Stimulated activated CD8-positive, alpha-beta memory T cell treated with anti-CD3 and anti-CD28 coated beads, Interleukin-7, amount 100 ng/mL, for 48 hours (primary cell): ENCODE data around the gene RWDD3.

Experiments
- DNase-seq, 2 donors: peaks; one replicate each; pipeline ENCODE4 v3.0.0-alpha.2; 2020; ENCODE audit warnings: low read depth in 1 of 2; ENCODE audit errors: extremely low read depth in 1 of 2

Gene RWDD3, protein sequence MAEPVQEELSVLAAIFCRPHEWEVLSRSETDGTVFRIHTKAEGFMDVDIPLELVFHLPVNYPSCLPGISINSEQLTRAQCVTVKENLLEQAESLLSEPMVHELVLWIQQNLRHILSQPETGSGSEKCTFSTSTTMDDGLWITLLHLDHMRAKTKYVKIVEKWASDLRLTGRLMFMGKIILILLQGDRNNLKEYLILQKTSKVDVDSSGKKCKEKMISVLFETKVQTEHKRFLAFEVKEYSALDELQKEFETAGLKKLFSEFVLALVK

DNA sequence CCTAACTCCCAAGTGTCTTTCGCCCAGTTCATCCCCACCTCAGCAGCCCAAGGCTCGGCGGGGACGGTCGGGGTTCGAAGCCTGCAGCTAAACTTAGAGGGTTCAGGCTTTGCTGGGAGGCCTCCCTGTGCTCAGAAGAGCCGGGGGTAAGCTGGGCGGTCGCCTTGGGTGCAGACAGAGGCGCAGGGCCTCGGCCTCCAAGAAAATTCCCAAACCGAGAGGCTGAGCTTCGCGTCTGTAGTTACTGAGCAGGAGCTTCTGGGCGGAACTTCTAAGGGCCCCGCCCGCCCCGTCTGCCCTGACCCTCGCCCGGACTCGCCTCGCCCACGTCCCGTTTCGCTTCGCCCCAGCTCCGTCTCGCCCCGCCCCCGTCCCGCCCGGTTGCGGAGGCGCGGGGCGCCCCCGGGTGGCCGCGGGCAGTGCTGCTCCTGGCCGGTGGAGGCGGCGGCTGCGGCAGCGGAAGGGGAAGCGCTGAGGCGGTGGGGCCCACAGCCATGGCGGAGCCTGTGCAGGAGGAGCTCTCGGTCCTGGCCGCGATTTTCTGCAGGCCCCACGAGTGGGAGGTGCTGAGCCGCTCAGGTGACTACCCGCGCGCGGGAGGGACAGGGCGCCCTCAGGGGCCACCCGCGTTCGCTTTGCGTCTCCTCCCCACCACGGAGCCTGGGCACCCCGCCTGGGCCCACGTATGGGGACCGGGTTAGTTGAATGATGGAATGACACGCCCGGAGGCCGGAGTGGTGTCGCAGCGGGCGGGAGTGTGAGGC lies at the start of gene RWDD3:
RWDD3 (plus strand) TSS at position 474 of the 764 bp plus-strand sequence; CDS start at position 495, 21 bp downstream.
- peak; percentile 83 to 91 for DNase-seq

DNA sequence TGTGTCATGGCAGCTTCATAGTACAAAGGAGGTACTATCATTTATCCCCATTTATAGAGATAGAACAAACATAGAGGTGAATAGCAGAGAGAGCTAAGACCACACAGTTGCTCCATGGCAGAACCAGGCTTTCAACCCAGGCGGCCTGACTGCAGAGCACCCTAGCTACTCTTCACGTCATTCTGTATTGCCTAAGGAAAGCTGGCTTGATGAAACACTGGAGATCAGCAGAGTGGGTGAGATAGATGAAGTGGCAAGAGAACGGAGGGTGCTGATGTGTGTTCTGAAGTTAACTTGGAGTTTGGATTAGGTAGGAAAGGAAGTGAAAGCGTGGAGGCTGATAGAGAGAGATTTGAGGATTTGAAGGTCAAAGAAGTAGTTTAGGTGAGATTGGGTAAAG lies 47.9 kb upstream of the RWDD3 start:
- DNase-seq = no peak

DNA sequence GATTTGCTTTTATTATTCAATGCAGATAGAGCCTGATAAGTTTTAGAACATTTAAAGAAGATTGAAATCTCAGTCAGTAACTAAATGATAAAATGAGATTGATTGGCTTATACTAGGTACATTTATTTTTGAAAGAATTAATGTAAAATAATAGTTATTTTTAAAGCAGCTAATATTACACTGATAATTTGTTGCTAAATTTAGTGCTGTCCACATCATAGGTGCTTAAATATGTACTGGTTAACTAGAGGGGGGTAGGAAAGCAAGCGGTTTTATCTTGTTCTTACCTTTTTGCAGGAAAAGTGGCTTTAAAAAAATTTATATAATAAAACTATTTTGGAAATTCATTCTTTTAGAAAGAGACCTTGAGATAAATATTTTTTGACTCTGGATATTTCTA lies 40.4 kb upstream of the RWDD3 start:
- no peak for DNase-seq

DNA sequence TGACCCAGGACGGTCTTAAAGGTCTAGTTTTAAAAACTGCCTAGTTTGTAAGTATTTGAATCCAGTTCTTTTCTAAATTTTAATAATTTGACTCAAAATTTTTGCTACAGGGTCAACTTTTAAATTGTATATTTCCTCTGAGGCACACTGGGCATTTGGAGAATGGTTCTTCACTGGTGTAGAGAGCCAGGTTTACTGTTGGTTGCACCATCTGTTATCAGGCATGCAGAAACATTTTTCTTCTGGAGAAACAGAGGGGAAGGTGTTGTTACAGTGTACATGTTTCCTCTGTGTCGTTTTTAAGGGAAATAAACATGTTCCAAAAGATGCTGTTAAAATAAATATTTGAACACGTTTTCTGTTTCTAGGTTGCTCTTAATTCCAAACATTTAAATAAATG lies 39.0 kb upstream of the RWDD3 start:
- no peak for DNase-seq

DNA sequence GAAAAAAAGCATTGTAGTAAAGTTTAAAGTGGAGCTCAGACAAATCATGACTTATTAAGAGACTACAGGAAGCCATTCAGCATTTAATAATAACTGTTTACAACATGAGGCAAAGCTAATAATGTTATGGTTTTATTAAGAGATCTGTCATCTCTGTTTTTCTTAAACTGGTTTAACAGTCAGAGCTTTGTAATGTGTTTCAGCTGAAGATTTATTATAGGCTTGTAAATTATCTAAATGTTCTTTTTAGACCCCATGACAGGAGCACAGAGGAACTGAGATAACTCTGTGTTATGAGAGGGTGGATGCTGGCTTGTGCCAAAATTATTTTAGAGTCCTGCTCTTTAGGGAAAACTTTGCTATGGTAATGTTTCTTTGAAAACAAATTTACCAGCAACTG lies 38.0 kb upstream of the RWDD3 start:
- DNase-seq = no peak

DNA sequence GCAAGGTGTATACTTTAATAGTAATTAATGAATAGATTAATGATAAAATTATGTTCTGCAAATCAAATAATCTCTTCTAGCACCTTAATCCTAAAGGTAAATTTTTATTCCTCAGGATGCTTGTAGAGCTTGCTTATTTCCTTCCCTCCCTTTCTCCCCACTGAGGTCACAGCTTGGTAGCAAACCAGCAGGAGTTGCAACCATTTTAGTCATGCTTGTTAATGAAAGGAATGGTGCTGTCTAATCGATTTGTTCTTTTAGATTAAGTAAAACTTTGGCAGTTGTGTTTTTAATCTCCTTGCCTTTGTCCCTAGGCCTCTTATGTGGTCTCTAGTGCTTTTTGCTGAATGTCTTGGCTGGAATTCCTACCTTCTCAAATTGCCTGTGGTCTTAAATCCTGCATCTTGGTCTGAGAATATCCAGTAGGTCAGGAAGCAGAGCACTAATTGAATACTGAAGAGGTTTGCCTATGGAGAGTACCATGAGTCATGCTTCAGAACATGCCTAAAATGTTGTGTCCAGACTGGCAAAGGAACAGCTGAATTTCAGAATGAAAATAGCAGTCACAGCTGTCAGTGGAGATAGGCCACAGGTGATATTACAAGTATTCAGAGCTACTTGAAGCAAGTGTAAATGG lies 36.3 kb upstream of the RWDD3 start:
- no peak for DNase-seq

DNA sequence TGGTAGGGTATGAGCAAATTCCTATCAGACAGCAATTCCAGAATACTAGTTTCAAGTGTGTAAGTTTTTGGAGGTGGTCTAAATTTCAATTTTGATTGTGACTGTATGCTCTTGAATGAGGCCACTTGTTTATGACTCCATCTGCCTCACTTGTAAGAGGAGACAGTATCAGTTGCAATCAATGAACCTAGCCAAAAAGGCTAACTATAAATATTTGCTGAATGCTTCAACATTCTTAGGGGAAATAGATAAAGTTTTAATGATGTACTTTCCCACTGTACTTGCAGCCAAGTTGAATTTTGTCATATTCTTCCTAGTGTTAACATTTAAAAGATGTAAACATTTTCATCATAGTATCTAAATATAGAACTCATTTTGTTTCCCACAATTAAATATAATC lies 32.1 kb upstream of the RWDD3 start:
- no peak for DNase-seq

DNA sequence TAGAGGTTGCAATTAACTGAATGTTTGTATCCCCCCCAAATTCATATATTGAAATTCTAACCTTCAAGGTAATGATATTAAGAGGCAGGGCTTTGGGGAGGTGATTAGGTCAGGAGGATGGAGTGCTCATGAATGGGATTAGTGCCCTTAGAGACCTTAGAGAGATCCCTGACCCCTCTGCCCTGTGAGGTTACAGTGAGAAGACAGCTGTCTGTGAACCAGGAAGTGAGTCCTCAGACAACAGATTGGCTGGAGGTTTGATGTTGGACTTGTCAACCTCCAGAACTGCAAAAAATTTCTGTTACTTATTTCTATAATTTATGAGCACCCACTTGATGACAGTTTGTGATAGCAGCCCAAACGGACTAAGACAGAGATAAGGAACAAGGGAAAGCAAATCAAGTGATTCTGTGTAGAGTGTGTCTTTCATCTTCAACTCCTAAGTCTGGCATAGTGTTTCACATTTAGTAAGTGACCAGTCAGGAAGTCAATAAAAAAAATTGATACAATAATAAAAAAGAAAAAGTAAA lies 30.0 kb upstream of the RWDD3 start:
- no peak for DNase-seq

DNA sequence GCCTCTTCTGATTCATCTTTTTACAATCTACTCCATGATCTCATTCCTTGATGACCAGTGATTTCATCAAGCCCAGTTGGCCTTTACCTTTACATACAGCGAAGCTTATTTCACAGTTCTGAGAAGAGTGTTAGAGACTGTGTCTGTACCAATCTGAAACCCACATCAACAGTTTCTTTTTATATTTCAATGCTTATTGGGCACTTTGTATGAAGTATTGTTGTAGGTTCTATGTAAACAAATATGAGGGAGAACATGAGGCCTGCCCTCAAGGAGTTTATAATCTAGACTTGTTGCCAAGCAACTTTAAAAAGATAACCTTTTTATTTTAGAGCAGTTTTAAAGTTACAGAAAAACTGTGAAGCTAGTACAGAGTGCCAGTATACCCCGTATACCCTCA lies 27.5 kb upstream of the RWDD3 start:
- no peak for DNase-seq

DNA sequence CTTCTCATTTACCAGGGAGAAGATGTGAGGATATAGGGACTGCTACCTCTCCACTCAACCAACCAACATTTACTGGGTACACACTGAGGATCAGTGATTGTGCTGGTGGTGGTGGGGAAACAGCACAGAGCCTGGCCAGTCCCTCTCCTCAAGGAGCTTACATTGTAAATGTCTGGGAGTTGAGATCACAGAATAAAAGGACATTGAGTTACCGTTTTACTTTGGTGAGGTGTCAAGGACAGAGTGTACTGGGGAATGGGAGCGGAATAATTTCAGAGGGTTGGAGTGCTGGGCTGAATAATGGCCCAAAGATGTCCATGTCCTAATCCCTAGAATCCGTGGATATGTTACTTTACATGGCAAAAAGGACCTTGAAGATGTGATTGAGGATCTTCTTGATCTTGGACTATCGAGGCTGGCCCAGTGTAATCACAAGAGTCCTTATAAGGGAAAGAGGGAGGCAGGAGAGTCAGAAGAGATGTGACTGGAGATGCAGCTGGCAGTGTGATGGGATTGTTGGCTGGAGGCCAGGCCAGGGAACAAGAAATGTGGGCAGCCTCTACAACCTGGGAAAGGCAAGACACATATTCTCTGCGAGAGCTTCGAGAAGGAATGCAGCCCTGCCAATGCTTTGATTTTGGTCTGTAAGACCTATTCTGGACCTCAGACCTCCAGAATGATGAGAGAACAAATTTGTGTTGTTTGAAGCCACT lies 26.6 kb upstream of the RWDD3 start:
- DNase-seq = no peak

DNA sequence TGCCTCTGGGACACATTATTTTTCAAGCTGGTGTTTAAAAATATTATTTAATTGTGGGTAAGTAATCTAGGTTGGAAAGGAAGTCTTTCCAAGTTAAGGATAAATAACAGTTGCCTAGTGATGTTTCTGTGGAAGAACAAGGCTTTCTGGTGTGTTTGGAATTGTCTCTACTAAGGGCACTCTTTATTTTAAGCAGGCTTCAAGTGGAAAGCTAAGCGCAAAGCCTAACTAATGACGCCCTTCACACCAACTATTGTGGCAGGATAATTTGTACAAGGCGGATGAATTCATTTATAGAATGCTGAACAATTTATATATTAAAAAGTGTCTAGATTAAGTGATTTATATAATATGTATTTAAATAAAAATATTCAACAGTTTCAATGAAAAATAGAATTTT lies 25.1 kb upstream of the RWDD3 start:
- no peak for DNase-seq

DNA sequence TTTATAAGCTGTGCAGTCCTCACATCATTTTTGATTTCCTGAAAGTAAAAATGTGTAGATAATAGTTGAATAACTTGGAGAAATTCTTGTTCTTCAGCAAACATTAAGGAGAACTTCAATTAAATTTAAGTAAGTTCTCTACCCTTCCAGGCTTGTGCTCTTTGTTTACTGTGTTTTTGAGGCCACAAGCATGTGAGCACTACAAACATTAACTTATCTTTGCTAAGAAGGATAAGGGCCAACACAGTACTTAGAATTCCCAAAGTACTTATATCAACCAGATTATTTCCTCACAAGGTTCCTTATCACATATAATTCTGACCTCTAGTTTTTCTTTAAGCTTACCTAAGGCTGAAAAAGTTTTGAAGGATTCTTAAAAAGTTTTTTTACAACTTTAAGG lies 24.7 kb upstream of the RWDD3 start:
- DNase-seq = no peak

DNA sequence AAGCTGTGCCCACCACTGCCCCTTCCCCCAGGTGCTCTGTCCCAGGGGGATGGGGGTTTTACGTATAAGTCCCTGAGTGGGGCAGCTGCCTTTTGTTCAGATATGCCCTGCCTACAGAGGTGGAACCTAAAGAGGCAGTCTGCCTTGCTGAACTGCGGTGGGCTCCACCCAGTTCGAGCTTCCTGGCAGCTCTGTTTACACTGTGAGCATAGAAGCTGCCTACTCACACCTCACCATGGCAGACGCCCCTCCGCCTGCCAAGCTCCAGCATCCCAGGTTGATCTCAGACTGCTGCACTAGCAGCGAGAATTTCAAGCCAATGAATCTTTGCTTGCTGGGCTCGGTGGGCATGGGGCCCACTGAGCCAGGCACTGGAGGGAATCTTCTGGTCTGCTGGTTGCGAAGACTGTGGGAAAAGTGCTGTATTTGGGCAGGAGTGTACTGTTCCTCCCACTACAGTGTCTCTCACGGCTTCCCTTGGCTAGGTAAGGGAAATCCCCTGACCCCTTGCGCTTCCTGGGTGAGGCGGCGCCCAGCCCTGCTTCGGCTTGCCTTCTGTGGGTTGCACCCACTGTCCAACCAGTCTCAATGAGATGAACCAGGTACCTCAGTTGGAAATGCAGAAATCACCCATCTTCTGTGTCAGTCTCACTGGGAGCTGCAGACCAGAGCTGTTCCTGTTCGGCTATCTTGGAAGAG lies 17.6 kb upstream of the RWDD3 start:
- DNase-seq = no peak

DNA sequence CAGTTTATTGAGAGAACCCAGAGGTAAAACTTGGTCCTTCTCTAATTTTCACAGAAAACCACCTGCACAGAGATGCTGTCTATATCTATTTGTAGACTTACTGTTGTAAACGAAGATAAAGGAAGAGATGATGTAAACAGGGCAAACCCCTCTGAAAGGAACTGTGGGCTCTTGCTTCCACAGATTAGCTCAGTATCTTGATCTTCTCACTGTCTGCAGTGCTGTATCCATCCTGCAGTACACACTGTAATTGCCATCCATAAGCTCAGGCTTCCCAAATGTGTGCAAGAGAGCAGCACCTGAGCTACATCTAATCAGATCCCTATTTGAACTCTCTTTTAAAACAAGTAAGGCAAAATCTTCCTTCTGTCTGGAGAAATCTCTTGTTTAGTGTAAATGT lies 16.6 kb upstream of the RWDD3 start:
- DNase-seq = no peak

DNA sequence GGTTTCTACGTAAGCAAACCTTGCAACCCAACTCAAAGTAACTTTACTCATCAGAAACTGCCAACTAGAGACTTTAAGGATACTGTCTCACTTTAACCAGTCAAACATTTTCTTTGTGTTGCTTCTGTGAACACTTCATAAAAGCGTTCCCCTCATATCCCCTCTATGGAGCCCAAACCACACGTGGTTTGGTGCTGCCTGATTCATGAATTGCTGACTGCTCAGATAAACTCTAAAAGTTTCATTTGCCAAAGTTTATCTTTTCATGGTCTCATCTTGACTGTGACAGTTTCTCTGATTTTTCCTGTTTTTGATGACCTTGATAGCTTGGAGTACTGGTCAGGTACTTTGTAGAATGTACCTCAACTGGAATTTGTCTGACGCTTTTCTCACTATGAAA lies 14.6 kb upstream of the RWDD3 start:
- no peak for DNase-seq

DNA sequence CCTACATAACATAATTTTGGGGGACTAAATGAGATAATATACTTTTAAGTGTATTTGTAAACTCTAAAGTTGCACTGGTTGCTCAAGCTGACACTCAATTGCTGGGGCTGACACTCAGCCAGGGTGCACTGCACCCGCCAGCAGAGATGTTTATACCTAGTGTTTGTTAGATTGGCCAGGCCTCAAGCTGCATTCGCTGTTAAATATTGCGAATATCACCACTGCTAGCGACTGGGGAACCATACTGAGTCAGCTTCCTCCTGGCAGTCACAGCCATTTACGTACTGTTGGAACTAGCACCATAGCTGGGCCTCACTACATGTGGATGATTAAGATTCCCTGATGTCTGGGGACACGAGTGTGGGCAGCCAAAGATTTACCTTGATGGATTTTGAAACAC lies 12.7 kb upstream of the RWDD3 start:
- no peak for DNase-seq

DNA sequence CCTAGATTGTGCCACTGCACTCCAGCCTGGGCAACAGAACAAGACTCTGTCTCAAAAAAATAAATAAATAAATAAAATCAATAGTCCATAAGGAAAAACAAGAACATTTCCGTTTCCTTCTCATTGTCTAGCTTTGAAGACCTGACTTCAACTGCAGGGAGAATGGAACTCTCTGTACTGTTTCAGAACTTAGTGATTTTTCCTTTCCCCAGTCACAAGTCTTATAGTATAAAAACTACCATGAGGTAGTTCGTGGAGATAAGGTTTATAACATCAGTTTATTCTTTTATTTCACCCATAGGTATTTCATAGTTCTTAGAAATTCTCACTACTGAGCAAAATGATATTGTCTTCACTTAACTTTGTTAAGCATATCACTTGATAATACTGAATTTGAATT lies 11.4 kb upstream of the RWDD3 start:
- no peak for DNase-seq

DNA sequence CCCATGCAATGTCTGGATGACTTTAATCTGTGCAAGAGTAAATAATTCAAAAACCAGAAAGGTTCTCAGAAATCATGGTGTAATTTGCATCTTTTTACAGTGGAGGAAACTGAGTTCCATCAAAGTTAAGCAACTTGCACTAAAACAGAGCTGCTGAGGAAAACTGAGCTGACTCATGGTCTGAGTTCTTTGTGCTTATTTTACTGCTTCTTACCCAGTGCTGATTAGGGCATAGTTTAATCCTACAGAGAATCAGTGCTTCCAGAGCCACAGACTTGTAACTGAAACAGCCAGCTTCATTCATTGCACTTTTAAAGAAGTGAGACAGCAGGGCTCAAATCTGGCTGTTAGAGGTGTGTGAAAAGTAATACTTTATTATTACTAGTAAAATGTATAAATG lies 10.9 kb upstream of the RWDD3 start:
- no peak for DNase-seq

DNA sequence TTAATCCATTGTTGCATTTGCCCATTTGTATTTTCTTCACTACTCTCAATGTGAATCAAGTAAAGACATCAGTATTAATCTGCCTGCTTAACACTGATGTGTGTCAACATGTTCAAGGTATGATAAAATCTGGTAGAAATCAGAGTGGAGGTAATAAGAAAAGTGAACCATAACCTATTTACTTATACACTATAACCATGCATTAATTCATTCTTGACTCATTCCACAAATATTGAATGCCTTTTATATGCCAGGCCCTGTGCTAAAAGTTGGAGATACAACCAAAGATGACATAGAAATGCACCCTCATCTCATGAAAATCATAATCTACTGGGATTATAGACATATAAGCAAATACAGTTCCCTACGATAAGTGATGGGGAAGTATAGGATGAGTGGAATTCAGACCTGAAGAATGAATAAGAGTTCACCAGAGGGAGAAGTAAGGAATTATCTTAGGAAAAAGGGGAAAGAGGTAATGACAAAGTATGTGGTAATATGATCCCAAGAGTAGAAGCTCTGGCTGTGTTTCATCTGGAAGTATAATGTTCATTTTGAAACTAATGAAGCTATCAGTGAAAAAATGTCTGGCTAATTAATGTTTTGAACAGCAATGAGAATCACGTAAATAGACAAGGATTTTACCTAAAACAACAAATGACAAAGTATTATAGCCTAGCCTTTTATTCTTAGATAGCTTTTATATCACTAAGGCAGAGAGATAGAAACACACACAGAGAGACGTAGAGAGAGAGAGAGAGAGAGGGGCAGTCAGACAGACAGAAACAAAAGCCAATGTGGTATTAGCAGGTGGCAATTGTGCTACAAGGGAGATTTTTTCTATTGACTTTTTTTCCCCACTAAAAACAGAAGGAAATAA lies 7.0 kb upstream of the RWDD3 start:
- DNase-seq = no peak

DNA sequence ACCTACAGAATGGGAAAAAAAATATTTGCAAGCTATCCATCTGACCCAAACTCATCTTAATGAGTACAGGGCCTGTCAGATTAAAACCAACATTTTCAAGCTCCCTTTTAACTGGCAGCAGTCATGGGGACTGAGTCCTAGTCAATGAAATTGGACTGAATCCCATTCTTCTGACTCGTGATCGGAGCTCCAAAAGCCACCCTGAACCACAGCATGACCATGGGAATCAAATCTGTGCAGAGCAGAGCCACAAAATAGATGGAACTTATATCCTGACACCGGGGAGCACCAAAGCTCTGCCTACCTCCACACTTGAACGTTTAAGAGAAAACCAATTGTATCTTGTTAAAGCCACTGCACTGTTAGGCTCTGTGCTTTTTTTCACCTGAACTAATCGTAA lies 5.0 kb upstream of the RWDD3 start:
- DNase-seq = no peak
